SK-N-SH (cell line): ENCODE measurements around the gene ADAMTS16.

Experiments
- CHD2 ChIP-seq: fragments of 150-350 bp; IDR thresholded peaks from 2 replicates; pipeline ENCODE4 v1.6.1; 2018; ENCODE audit warnings: low read length; ENCODE audit not compliant: partially characterized antibody
- EP300 ChIP-seq, 2 experiments: IDR thresholded peaks; 2 replicates each; pipeline versions ENCODE4 v1.4.0 to v1.6.1; 2012; ENCODE audit warnings: borderline replicate concordance in 1 of 2, low read depth in 1 of 2, low read length in 1 of 2
- MXI1 ChIP-seq: IDR thresholded peaks from 2 replicates; pipeline ENCODE4 v1.6.1; 2012; ENCODE audit warnings: mild to moderate bottlenecking, low read depth, low read length, improper control_type of control experiment
- NRF1 ChIP-seq: IDR thresholded peaks from 2 replicates; pipeline ENCODE4 v1.6.1; 2012; ENCODE audit warnings: low read depth, mild to moderate bottlenecking, low read length
- POLR2AphosphoS5 ChIP-seq: IDR thresholded peaks from 2 replicates; pipeline ENCODE4 v1.6.1; 2012; ENCODE audit warnings: low read depth, low read length
- RAD21 ChIP-seq: IDR thresholded peaks from 2 replicates; pipeline ENCODE4 v1.6.1; 2012; ENCODE audit warnings: mild to moderate bottlenecking, low read length
- RCOR1 ChIP-seq: fragments of 150-350 bp; IDR thresholded peaks from 2 replicates; pipeline ENCODE4 v1.6.1; 2017; ENCODE audit warnings: antibody characterized with exemption, low read length
- TCF12 ChIP-seq: IDR thresholded peaks from 2 replicates; pipeline ENCODE4 v1.4.0; 2012
- TEAD4 ChIP-seq: IDR thresholded peaks from 2 replicates; pipeline ENCODE4 v1.4.0; 2012; ENCODE audit warnings: mild to moderate bottlenecking, borderline replicate concordance; ENCODE audit not compliant: insufficient read depth
- TF ChIP-seq, protein P1 (sequence below): fragments of 200-600 bp; sonication (generic); IDR thresholded peaks from 2 replicates; pipeline ENCODE4 v1.6.1; 2017; ENCODE audit warnings: antibody characterized with exemption, mild to moderate bottlenecking, moderate library complexity
- TF ChIP-seq, protein P2 (sequence below): IDR thresholded peaks from 2 replicates; pipeline ENCODE4; 2012
- TF ChIP-seq, protein P3 (sequence below): IDR thresholded peaks from 2 replicates; pipeline ENCODE4 v1.6.1; 2012; ENCODE audit warnings: mild to moderate bottlenecking, low read depth, low read length, moderate library complexity
- TF ChIP-seq, protein P4 (sequence below): fragments of 150-350 bp; IDR thresholded peaks from 2 replicates; pipeline ENCODE4 v1.6.1; 2016; ENCODE audit warnings: mild to moderate bottlenecking, low read depth, low read length

DNA sequence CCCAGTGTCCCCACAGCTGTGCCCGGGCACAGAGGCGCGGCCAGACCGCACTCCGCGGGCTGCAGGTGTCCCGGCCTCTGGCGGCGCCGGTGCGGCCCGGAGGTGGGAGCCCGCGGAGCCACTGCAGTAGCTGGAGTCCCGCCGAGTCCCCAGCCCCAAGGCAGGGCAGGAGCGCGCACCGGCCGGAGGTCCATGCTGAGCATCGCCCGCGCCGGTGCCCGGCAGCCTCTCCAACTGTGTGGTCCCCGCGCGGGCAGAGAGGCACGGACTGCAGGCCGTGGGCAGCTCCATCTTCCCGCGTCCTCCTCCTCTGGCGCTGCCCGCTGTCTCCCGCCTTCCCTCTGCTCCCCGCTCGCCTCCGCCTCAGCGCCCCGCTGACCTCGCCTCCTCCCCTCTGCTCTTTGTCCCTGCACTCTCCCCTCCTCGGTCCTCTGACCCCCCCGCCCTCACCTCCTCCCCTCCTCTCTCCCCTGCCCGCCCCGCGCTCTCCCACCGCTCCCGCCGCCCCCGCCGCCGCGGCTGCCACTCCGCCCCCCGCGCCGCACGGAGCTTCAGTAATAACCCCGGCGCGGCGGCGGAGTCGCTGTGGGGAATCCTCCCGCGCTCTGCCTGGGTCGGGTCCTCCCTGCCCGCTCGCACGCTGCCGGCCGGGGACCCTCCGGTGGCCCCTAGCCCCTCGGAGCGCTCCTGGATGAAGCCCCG lies at the start of gene ADAMTS16:
- TF ChIP-seq, protein P1, sequence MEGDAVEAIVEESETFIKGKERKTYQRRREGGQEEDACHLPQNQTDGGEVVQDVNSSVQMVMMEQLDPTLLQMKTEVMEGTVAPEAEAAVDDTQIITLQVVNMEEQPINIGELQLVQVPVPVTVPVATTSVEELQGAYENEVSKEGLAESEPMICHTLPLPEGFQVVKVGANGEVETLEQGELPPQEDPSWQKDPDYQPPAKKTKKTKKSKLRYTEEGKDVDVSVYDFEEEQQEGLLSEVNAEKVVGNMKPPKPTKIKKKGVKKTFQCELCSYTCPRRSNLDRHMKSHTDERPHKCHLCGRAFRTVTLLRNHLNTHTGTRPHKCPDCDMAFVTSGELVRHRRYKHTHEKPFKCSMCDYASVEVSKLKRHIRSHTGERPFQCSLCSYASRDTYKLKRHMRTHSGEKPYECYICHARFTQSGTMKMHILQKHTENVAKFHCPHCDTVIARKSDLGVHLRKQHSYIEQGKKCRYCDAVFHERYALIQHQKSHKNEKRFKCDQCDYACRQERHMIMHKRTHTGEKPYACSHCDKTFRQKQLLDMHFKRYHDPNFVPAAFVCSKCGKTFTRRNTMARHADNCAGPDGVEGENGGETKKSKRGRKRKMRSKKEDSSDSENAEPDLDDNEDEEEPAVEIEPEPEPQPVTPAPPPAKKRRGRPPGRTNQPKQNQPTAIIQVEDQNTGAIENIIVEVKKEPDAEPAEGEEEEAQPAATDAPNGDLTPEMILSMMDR, result no peak
- TF ChIP-seq EP300 (IDR thresholded peaks at IDR 0.05; ENCODE audit: borderline replicate concordance in 1 of 2, low read depth in 1 of 2, low read length in 1 of 2), result no peak
- TF ChIP-seq, protein P2, sequence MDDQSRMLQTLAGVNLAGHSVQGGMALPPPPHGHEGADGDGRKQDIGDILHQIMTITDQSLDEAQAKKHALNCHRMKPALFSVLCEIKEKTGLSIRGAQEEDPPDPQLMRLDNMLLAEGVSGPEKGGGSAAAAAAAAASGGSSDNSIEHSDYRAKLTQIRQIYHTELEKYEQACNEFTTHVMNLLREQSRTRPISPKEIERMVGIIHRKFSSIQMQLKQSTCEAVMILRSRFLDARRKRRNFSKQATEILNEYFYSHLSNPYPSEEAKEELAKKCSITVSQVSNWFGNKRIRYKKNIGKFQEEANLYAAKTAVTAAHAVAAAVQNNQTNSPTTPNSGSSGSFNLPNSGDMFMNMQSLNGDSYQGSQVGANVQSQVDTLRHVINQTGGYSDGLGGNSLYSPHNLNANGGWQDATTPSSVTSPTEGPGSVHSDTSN, result no peak
- no peak for TF ChIP-seq RCOR1
- no peak for TF ChIP-seq TCF12
- TF ChIP-seq MXI1, result no peak
- no peak for TF ChIP-seq RAD21
- TF ChIP-seq TEAD4, result no peak
- TF ChIP-seq POLR2AphosphoS5, result no peak
- TF ChIP-seq NRF1, result no peak
- TF ChIP-seq CHD2, result no peak
- TF ChIP-seq, protein P3, sequence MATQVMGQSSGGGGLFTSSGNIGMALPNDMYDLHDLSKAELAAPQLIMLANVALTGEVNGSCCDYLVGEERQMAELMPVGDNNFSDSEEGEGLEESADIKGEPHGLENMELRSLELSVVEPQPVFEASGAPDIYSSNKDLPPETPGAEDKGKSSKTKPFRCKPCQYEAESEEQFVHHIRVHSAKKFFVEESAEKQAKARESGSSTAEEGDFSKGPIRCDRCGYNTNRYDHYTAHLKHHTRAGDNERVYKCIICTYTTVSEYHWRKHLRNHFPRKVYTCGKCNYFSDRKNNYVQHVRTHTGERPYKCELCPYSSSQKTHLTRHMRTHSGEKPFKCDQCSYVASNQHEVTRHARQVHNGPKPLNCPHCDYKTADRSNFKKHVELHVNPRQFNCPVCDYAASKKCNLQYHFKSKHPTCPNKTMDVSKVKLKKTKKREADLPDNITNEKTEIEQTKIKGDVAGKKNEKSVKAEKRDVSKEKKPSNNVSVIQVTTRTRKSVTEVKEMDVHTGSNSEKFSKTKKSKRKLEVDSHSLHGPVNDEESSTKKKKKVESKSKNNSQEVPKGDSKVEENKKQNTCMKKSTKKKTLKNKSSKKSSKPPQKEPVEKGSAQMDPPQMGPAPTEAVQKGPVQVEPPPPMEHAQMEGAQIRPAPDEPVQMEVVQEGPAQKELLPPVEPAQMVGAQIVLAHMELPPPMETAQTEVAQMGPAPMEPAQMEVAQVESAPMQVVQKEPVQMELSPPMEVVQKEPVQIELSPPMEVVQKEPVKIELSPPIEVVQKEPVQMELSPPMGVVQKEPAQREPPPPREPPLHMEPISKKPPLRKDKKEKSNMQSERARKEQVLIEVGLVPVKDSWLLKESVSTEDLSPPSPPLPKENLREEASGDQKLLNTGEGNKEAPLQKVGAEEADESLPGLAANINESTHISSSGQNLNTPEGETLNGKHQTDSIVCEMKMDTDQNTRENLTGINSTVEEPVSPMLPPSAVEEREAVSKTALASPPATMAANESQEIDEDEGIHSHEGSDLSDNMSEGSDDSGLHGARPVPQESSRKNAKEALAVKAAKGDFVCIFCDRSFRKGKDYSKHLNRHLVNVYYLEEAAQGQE, result no peak
- TF ChIP-seq, protein P4, sequence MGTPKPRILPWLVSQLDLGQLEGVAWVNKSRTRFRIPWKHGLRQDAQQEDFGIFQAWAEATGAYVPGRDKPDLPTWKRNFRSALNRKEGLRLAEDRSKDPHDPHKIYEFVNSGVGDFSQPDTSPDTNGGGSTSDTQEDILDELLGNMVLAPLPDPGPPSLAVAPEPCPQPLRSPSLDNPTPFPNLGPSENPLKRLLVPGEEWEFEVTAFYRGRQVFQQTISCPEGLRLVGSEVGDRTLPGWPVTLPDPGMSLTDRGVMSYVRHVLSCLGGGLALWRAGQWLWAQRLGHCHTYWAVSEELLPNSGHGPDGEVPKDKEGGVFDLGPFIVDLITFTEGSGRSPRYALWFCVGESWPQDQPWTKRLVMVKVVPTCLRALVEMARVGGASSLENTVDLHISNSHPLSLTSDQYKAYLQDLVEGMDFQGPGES, result no peak
